IMR-90 (cell line): Measurements from ENCODE around the gene COL4A2. TPM values are rescaled to one million over a fixed set of nuclear protein-coding genes. Genes with fewer than 3 reads are reported as not detected.
"Not testable (repeated sequence)": the region's sequence is repeated elsewhere in the genome, so short reads cannot be mapped to it uniquely, and the experiment has no call there.

Experiments used
- ATAC-seq: fragments of 200-7000 bp; cut with Tn5 transposase; 2 replicates; pipeline ENCODE4 v1.9.1; 2020; ENCODE audit warnings: low read depth, mild to moderate bottlenecking, moderate library complexity
- BruUV-seq: library from RNA; stranded (reverse); fragments of 400-500 nt; replicated peaks from 2 replicates; lab custom pipeline; 2021; lab: Mats Ljungman, UMichigan
- CTCF ChIA-PET: fragments of 300-600 bp; formaldehyde crosslinking; extraction: SDS; loops from one replicate; lab custom pipeline; 2021; ENCODE audit warnings: antibody characterized with exemption; lab: Yijun Ruan, JAX
- POLR2A ChIA-PET: fragments of 300-600 bp; sonication (Branson Sonifier 250); formaldehyde crosslinking; loops from one replicate; lab custom pipeline; 2022; ENCODE audit warnings: antibody characterized with exemption; ENCODE audit not compliant: unreplicated experiment; lab: Charles Lee
- DNase-seq: peaks from one replicate; pipeline ENCODE4 v3.0.0; 2013
- H2AFZ ChIP-seq: replicated peaks from 2 replicates; pipeline ENCODE3; 2013; ENCODE audit warnings: low read length, mild to moderate bottlenecking; ENCODE audit not compliant: poor library complexity
- H2AK5ac ChIP-seq: 2 replicates; pipeline ENCODE4 v1.6.1; 2013; ENCODE audit warnings: low read depth, low read length, inconsistent platforms
- H2AK9ac ChIP-seq: replicated peaks from 2 replicates; pipeline ENCODE3; 2013; ENCODE audit warnings: mild to moderate bottlenecking, low read depth, low read length, moderate library complexity; ENCODE audit not compliant: poor library complexity
- H2BK120ac ChIP-seq: 2 replicates; pipeline ENCODE4 v1.6.1; 2013; ENCODE audit warnings: low read depth, low read length, inconsistent platforms
- H2BK15ac ChIP-seq: 3 replicates; pipeline ENCODE4 v1.6.1; 2013; ENCODE audit warnings: low read depth, low read length, inconsistent platforms
- H2BK20ac ChIP-seq: 2 replicates; pipeline ENCODE4 v1.6.1; 2013; ENCODE audit warnings: low read depth, mild to moderate bottlenecking, inconsistent platforms, low read length, moderate library complexity
- H2BK5ac ChIP-seq: 2 replicates; pipeline ENCODE4 v1.6.1; 2013; ENCODE audit warnings: mild to moderate bottlenecking, low read depth, low read length, inconsistent platforms; ENCODE audit not compliant: poor library complexity, severe bottlenecking
- H3K14ac ChIP-seq: replicated peaks from 2 replicates; pipeline ENCODE4 v1.6.1; 2013; ENCODE audit warnings: low read depth, low read length, inconsistent platforms
- H3K18ac ChIP-seq: 2 replicates; pipeline ENCODE4 v1.6.1; 2013; ENCODE audit warnings: low read depth, low read length, control low read depth
- H3K23ac ChIP-seq: 2 replicates; pipeline ENCODE4 v1.6.1; 2013; ENCODE audit warnings: low read depth, low read length, inconsistent platforms
- H3K27ac ChIP-seq: 2 replicates; pipeline ENCODE4 v1.5.1; 2013; ENCODE audit warnings: mild to moderate bottlenecking, control low read depth, low read length; ENCODE audit not compliant: insufficient read depth
- H3K27me3 ChIP-seq: 2 replicates; pipeline ENCODE4 v1.6.1; 2013; ENCODE audit warnings: low read length; ENCODE audit not compliant: control insufficient read depth, insufficient read depth
- H3K36me3 ChIP-seq: 2 replicates; pipeline ENCODE4 v1.6.1; 2013; ENCODE audit warnings: low read length, mixed read lengths; ENCODE audit not compliant: control insufficient read depth, insufficient read depth
- H3K4ac ChIP-seq: 2 replicates; pipeline ENCODE4 v1.6.1; 2013; ENCODE audit warnings: low read depth, low read length, inconsistent platforms
- H3K4me1 ChIP-seq: 2 replicates; pipeline ENCODE4 v1.6.1; 2013; ENCODE audit warnings: low read length, mixed read lengths; ENCODE audit not compliant: control insufficient read depth, insufficient read depth
- H3K4me2 ChIP-seq: 2 replicates; pipeline ENCODE4 v1.6.1; 2013; ENCODE audit warnings: low read depth, mild to moderate bottlenecking, control low read depth, low read length, moderate library complexity
- H3K4me3 ChIP-seq: 2 replicates; pipeline ENCODE4 v1.5.1; 2013; ENCODE audit warnings: low read depth, mild to moderate bottlenecking, control low read depth, low read length, moderate library complexity; ENCODE audit not compliant: insufficient read depth
- H3K56ac ChIP-seq: 2 replicates; pipeline ENCODE4 v1.6.1; 2013; ENCODE audit warnings: low read length, inconsistent platforms; ENCODE audit not compliant: insufficient read depth; ENCODE audit errors: extremely low read depth
- H3K79me1 ChIP-seq, 2 experiments: 2 replicates each; pipeline ENCODE4 v1.6.1; 2013; ENCODE audit warnings: low read length in 2 of 2, inconsistent platforms in 1 of 2, low read depth in 1 of 2
- H3K9ac ChIP-seq: 2 replicates; pipeline ENCODE4 v1.6.1; 2013; ENCODE audit warnings: low read depth, low read length, control low read depth
- H3K9me1 ChIP-seq: 2 replicates; pipeline ENCODE4 v1.6.1; 2013; ENCODE audit warnings: low read length, inconsistent platforms; ENCODE audit not compliant: insufficient read depth
- H3K9me3 ChIP-seq: 2 replicates; pipeline ENCODE4 v1.6.1; 2013; ENCODE audit warnings: low read length; ENCODE audit not compliant: control insufficient read depth, insufficient read depth
- H4K20me1 ChIP-seq: 2 replicates; pipeline ENCODE4 v1.6.1; 2013; ENCODE audit warnings: low read length, inconsistent platforms; ENCODE audit not compliant: insufficient read depth
- H4K5ac ChIP-seq: 2 replicates; pipeline ENCODE4 v1.6.1; 2013; ENCODE audit warnings: mild to moderate bottlenecking, low read depth, low read length, control low read depth
- H4K8ac ChIP-seq, 2 experiments: 2 replicates each; pipeline ENCODE4 v1.6.1; 2013; ENCODE audit warnings: low read depth in 2 of 2, low read length in 2 of 2, control low read depth in 1 of 2, inconsistent platforms in 1 of 2
- H4K91ac ChIP-seq: 2 replicates; pipeline ENCODE4 v1.6.1; 2013; ENCODE audit warnings: low read depth, low read length, inconsistent platforms; ENCODE audit not compliant: insufficient read depth
- MAFK ChIP-seq: IDR thresholded peaks from 2 replicates; pipeline ENCODE4 v1.6.1; 2012; ENCODE audit warnings: low read depth, low read length, improper control_type of control experiment
- POLR2A ChIP-seq: IDR thresholded peaks from 2 replicates; pipeline ENCODE4 v1.6.1; 2012; ENCODE audit warnings: mild to moderate bottlenecking, low read depth, low read length
- WGBS, 2 experiments: methylation state at CpG; one replicate each; pipeline versions ENCODE4 v1.1.5 to v1.1.7; 2013; ENCODE audit warnings: missing lambda C conversion rate in 2 of 2; ENCODE audit not compliant: insufficient read length in 1 of 2; ENCODE audit errors: extremely low coverage in 2 of 2; 5-methylcytosine and 5-hydroxymethylcytosine counted together
- dilution Hi-C: fragments of 300-500 bp; cut with HindIII; formaldehyde crosslinking; loops from one replicate; pipeline ENCODE4 v1.14.3; 2018; ENCODE audit warnings: low sequenced_read_pairs; ENCODE audit not compliant: unreplicated experiment
- in situ Hi-C: fragments of 300-500 bp; cut with MboI; formaldehyde crosslinking; loops from 3 replicates; pipeline ENCODE4 v1.14.3; 2019; ENCODE audit warnings: low sequenced_read_pairs, inconsistent platforms, mixed read lengths
- intact Hi-C: fragments of 100-400 bp; cut with micrococcal nuclease; formaldehyde crosslinking; loops from 2 replicates; pipeline ENCODE4 v1.10.0; 2022
- polyA plus RNA-seq, 3 experiments: library from polyadenylated mRNA; depleted of rRNA; stranded (reverse); fragments of >200 nt; gene quantifications; 2 replicates each; pipeline ENCODE4 v1.2.3, GENCODE V29; 2012; ENCODE audit warnings: low replicate concordance in 1 of 3
- total RNA-seq: library from RNA; depleted of rRNA; stranded (reverse); fragments of >200 nt; gene quantifications from 2 replicates; pipeline ENCODE4 v1.2.3, GENCODE V29; 2012

Gene COL4A2
- total and polyA plus RNA-seq, 2 of the 4 experiments (the other 2 are of a cell fraction), result 90.7 to 457 TPM

GRCh38 chr13:110450941-110451730 is 144.1 kb downstream of the COL4A2 start:
- POLR2A ChIA-PET, result no interaction called here
- CTCF ChIA-PET, result no interaction called here

GRCh38 chr13:110453091-110453490 is 146.0 kb downstream of the COL4A2 start:
- H3K4me2 ChIP-seq, in situ Hi-C loops, H2BK5ac ChIP-seq, H3K9ac ChIP-seq, DNase-seq, intact Hi-C loops, H2AK9ac ChIP-seq, H3K4me3 ChIP-seq, CTCF ChIA-PET, H2AK5ac ChIP-seq, H3K27ac ChIP-seq, H2AFZ ChIP-seq, dilution Hi-C loops, H2BK120ac ChIP-seq, H4K8ac ChIP-seq, ATAC-seq, H2BK15ac ChIP-seq, H3K14ac ChIP-seq, H4K91ac ChIP-seq, H3K23ac ChIP-seq, H3K4me1 ChIP-seq, H3K9me3 ChIP-seq, POLR2A ChIA-PET, H3K4ac ChIP-seq, BruUV-seq, H4K5ac ChIP-seq, H3K27me3 ChIP-seq, H2BK20ac ChIP-seq, H3K18ac ChIP-seq, H3K56ac ChIP-seq: not testable (repeated sequence)
- H3K79me1 ChIP-seq, result peaks cover 4 to 48% of the 10 kb centered on the region in 2 experiments; a peak in 3 of 4 replicates
- peaks cover 63% of the 10 kb centered on the region for H3K36me3 ChIP-seq
- 80% methylated on average over 1 of the region's 11 CpGs; no CpG with 5 or more reads in 1 of the 2 experiments for WGBS, 2 experiments
- H3K9me1 ChIP-seq, result peaks cover 12% of the 10 kb centered on the region
- H4K20me1 ChIP-seq, result peaks cover 13% of the 10 kb centered on the region

More at GRCh38 chr13:110450941-110451730, 144.1 kb downstream of the COL4A2 start:
- Histone ChIP-seq H3K9ac (no peak overlapping the region), H2AFZ (no peak overlapping the region), H3K4me1 (peaks cover 11% of the 10 kb centered on the region), H2BK20ac (no peak overlapping the region), H2BK5ac (no peak overlapping the region), H3K18ac (no peak overlapping the region), H3K4me2 (no peak overlapping the region), H2AK5ac (no peak overlapping the region; the same call in 1 of the 2 replicates), H4K20me1 (peaks cover 4% of the 10 kb centered on the region; the same call in 1 of the 2 replicates), H3K27me3 (no peaks in the 10 kb centered on the region), H3K9me3 (no peaks in the 10 kb centered on the region), H3K4me3 (no peak overlapping the region), H3K14ac (no peak overlapping the region), H4K91ac (peak overlapping the region; percentile 26; the same call in 1 of the 2 replicates), H3K4ac (no peak overlapping the region), H3K79me1 (peaks cover 4 to 62% of the 10 kb centered on the region in 2 experiments; a peak in 3 of 4 replicates), H4K8ac (no peak overlapping the region), H3K36me3 (peaks cover 67% of the 10 kb centered on the region), H3K9me1 (peaks cover 26% of the 10 kb centered on the region), H2BK120ac (no peak overlapping the region), H4K5ac (no peak overlapping the region), H3K56ac (no peak overlapping the region), H3K23ac (no peak overlapping the region), H2BK15ac (no peak overlapping the region), H3K27ac (no peak overlapping the region), H2AK9ac (no peak overlapping the region)
- DNase-seq, result no peak
- intact Hi-C loops, result no loop called here
- no peak for ATAC-seq
- TF ChIP-seq POLR2A, result no peak
- 0 out of 2 replicates have a peak, but pooled peaks have one; percentile 22 for TF ChIP-seq MAFK
- in situ Hi-C loops, result no loop called here
- no TSS peak for BruUV-seq
- 100% methylated on average over 2 of the region's 12 CpGs; no CpG with 5 or more reads in 1 of the 2 experiments for WGBS, 2 experiments
- dilution Hi-C loops, result no loop called here
